K562 (cell line): ENCODE measurements around the gene SPDYE17.
"Not testable (repeated sequence)": the region's sequence is repeated elsewhere in the genome, so short reads cannot be mapped to it uniquely, and the experiment has no call there.

ENCODE experiments used
- CTCF ChIP-seq, 3 experiments: IDR thresholded peaks in 2 of 3; conservative IDR thresholded peaks in 1 of 3; 2 replicates each; pipeline ENCODE4 v1.5.1; 2011 to 2012; ENCODE audit warnings: low read length in 3 of 3, mild to moderate bottlenecking in 3 of 3, control low read depth in 2 of 3, improper control_type of control experiment in 1 of 3, inconsistent platforms in 1 of 3, low read depth in 1 of 3, mixed read lengths in 1 of 3, moderate library complexity in 1 of 3; ENCODE audit not compliant: insufficient read depth in 2 of 3
- EP300 ChIP-seq: IDR thresholded peaks from 2 replicates; pipeline ENCODE4 v1.6.1; 2012; ENCODE audit warnings: low read length, improper control_type of control experiment
- FOXM1 ChIP-seq, 2 experiments: fragments of 450-650 bp in 1 of 2; sonication (generic) in 1 of 2; formaldehyde crosslinking in 1 of 2; IDR thresholded peaks; 2 replicates each; pipeline versions ENCODE4 v1.6.1 to v1.9.0; 2017 to 2022; ENCODE audit warnings: low read depth in 2 of 2, mild to moderate bottlenecking in 2 of 2, missing genetic modification reagents in 1 of 2, moderate library complexity in 1 of 2
- PCBP2 ChIP-seq: fragments of 200-400 bp; formaldehyde crosslinking; IDR thresholded peaks from 2 replicates; pipeline ENCODE4 v1.6.1; 2018; ENCODE audit warnings: low read length, low read depth, mild to moderate bottlenecking, moderate library complexity; ENCODE audit not compliant: poor library complexity, severe bottlenecking
- SAP30 ChIP-seq: fragments of 200-600 bp; sonication (generic); IDR thresholded peaks from 2 replicates; pipeline ENCODE4 v1.6.1; 2012; ENCODE audit warnings: borderline replicate concordance, low read depth, mild to moderate bottlenecking, moderate library complexity, low read length, control low read depth, inconsistent platforms; ENCODE audit not compliant: insufficient read depth, poor library complexity, severe bottlenecking
- YY1 ChIP-seq, 3 experiments: IDR thresholded peaks; 2 replicates each; pipeline ENCODE4 v1.6.1; 2011; ENCODE audit warnings: low read length in 2 of 3, mild to moderate bottlenecking in 2 of 3, moderate library complexity in 2 of 3, borderline replicate concordance in 1 of 3, control low read depth in 1 of 3, low read depth in 1 of 3; ENCODE audit not compliant: insufficient read depth in 3 of 3, insufficient replicate concordance in 2 of 3, control insufficient read depth in 1 of 3, insufficient read length in 1 of 3; ENCODE audit errors: extremely low read depth in 1 of 3
- ZNF274 ChIP-seq: IDR thresholded peaks from 2 replicates; pipeline ENCODE4 v1.6.1; 2011; ENCODE audit warnings: low read depth, mild to moderate bottlenecking, low read length, moderate library complexity, borderline replicate concordance

- not testable (repeated sequence) for TF ChIP-seq CTCF (IDR thresholded peaks at IDR 0.05 in 2 of 3, conservative IDR thresholded peaks at IDR 0.05 in 1 of 3; ENCODE audit: insufficient read depth in 2 of 3, low read depth in 1 of 3, low read length in 3 of 3); FOXM1 (IDR thresholded peaks at IDR 0.05; ENCODE audit: low read depth); FOXM1 (CRISPR knock-in tag; IDR thresholded peaks at IDR 0.05; ENCODE audit: low read depth); EP300; PCBP2; ZNF274; SAP30; YY1 (IDR thresholded peaks at IDR 0.05; ENCODE audit: borderline replicate concordance in 1 of 3, control insufficient read depth in 1 of 3, extremely low read depth in 1 of 3, insufficient read depth in 3 of 3, insufficient read length in 1 of 3, insufficient replicate concordance in 2 of 3, low read depth in 1 of 3, low read length in 2 of 3)
Measured at GRCh38 chr7:76981187-76981970, 50.8 kb downstream of the SPDYE17 start.
